RWPE1 (cell line): ENCODE measurements around the gene AKIRIN1.
"Not testable (repeated sequence)": the region's sequence is repeated elsewhere in the genome, so short reads cannot be mapped to it uniquely, and the experiment has no call there.

Experiments used
- CTCF ChIA-PET: fragments of 350-600 bp; sonication (Branson Sonifier 250); formaldehyde crosslinking; extraction: SDS; loops from one replicate; lab custom pipeline; 2021; lab: Yijun Ruan, JAX
- POLR2A ChIA-PET: fragments of 400-600 bp; formaldehyde crosslinking; extraction: SDS; loops from one replicate; lab custom pipeline; 2020; ENCODE audit warnings: antibody characterized with exemption; ENCODE audit not compliant: low non-redundant PET; lab: Yijun Ruan, JAX
- DNase-seq: peaks from one replicate; pipeline ENCODE4 v3.0.0; 2012; ENCODE audit warnings: low spot score
- H3K27ac ChIP-seq: fragments of 450-650 bp; 2 replicates; pipeline ENCODE4 v1.5.1; 2017
- CTCF ChIP-seq: fragments of 450-650 bp; conservative IDR thresholded peaks from 2 replicates; pipeline ENCODE4 v1.5.1; 2017; ENCODE audit warnings: low read depth, mild to moderate bottlenecking

AKIRIN1 gene

GRCh38 chr1:38997901-38998190, 6.8 kb downstream of the AKIRIN1 start:
- no peak for TF ChIP-seq CTCF
- CTCF ChIA-PET = interaction anchor here (0.6 kb wide), 1 partner anchor 62 kb away, joined by 7 read pairs; no protein-coding TSS in a partner anchor
- H3K27ac ChIP-seq = no peak overlapping the region
- no peak for DNase-seq
- POLR2A ChIA-PET = no interaction called here

- no peak for DNase-seq
- POLR2A ChIA-PET = no interaction called here
- TF ChIP-seq CTCF = no peak
- CTCF ChIA-PET = no interaction called here
- H3K27ac ChIP-seq = no peak overlapping the region
These were observed 10.7 kb downstream of the AKIRIN1 start for GRCh38 chr1:39001516-39002421.

GRCh38 chr1:39003281-39003680, 12.2 kb downstream of the AKIRIN1 start:
- ChIA-PET CTCF (interaction anchor here (0.6 kb wide), 1 partner anchor 216 kb away, joined by 3 read pairs; no protein-coding TSS in a partner anchor), POLR2A (no interaction called here)
- H3K27ac ChIP-seq = no peak overlapping the region
- TF ChIP-seq CTCF = no peak
- no peak for DNase-seq

GRCh38 chr1:39003794-39004193, 12.7 kb downstream of the AKIRIN1 start:
- no peak overlapping the region for H3K27ac ChIP-seq
- CTCF ChIA-PET = no interaction called here
- POLR2A ChIA-PET = no interaction called here
- TF ChIP-seq CTCF = no peak
- no peak for DNase-seq

- TF ChIP-seq CTCF = no peak
- no peak overlapping the region for H3K27ac ChIP-seq
- CTCF ChIA-PET = no interaction called here
- POLR2A ChIA-PET = interaction anchor here (1.0 kb wide), 1 partner anchor 21 kb away, joined by 3 read pairs; no protein-coding TSS in a partner anchor
- DNase-seq = no peak
These were observed 15.2 kb downstream of the AKIRIN1 start for GRCh38 chr1:39006287-39006686.

GRCh38 chr1:39006726-39007645, 15.9 kb downstream of the AKIRIN1 start:
- TF ChIP-seq CTCF = no peak
- DNase-seq = no peak
- CTCF ChIA-PET = no interaction called here
- H3K27ac ChIP-seq = no peak overlapping the region
- POLR2A ChIA-PET = interaction anchor here (1.0 kb wide), 1 partner anchor 20 kb away, joined by 3 read pairs; no protein-coding TSS in a partner anchor

GRCh38 chr1:39014956-39015355, 23.9 kb downstream of the AKIRIN1 start:
- DNase-seq, H3K27ac ChIP-seq, POLR2A ChIA-PET, CTCF ChIA-PET: not testable (repeated sequence)
